Trophoblast cell (in vitro differentiated cells and primary cell): Measurements from ENCODE around the gene LHFPL2.
"Not testable (repeated sequence)": the region's sequence is repeated elsewhere in the genome, so short reads cannot be mapped to it uniquely, and the experiment has no call there.

Source experiments
- DNase-seq, 2 donors: peaks; one replicate each; pipeline ENCODE4 v3.0.0-alpha.2; 2016
- H2AFZ ChIP-seq: 2 replicates; pipeline ENCODE4 v1.6.1; 2013; ENCODE audit warnings: low read length, moderate library complexity, mild to moderate bottlenecking; ENCODE audit not compliant: insufficient read depth, poor library complexity
- H2AK5ac ChIP-seq: 2 replicates; pipeline ENCODE4 v1.6.1; 2013; ENCODE audit warnings: mild to moderate bottlenecking, low read length
- H2BK120ac ChIP-seq: 2 replicates; pipeline ENCODE4 v1.6.1; 2013; ENCODE audit warnings: low read length, mild to moderate bottlenecking, moderate library complexity; ENCODE audit not compliant: insufficient read depth, poor library complexity
- H2BK12ac ChIP-seq: 2 replicates; pipeline ENCODE4 v1.6.1; 2013; ENCODE audit warnings: mild to moderate bottlenecking, low read length, moderate library complexity
- H2BK5ac ChIP-seq: 2 replicates; pipeline ENCODE4 v1.6.1; 2013; ENCODE audit warnings: low read length, low read depth, moderate library complexity, mild to moderate bottlenecking; ENCODE audit not compliant: poor library complexity
- H3K14ac ChIP-seq: 2 replicates; pipeline ENCODE4 v1.6.1; 2013; ENCODE audit warnings: mild to moderate bottlenecking, low read length
- H3K18ac ChIP-seq: 2 replicates; pipeline ENCODE4 v1.6.1; 2013; ENCODE audit warnings: mild to moderate bottlenecking, low read length
- H3K23ac ChIP-seq: 2 replicates; pipeline ENCODE4 v1.6.1; 2013; ENCODE audit warnings: low read length
- H3K27ac ChIP-seq: 2 replicates; pipeline ENCODE4 v1.5.1; 2013; ENCODE audit warnings: low read depth, mild to moderate bottlenecking, inconsistent platforms, low read length, moderate library complexity
- H3K27me3 ChIP-seq: 2 replicates; pipeline ENCODE4 v1.6.1; 2013; ENCODE audit warnings: inconsistent platforms, mild to moderate bottlenecking, low read length, moderate library complexity; ENCODE audit not compliant: insufficient read depth
- H3K36me3 ChIP-seq, 2 experiments: 1 replicate in 1 of 2; 2 replicates in 1 of 2; pipeline ENCODE4 v1.6.1; 2013; ENCODE audit warnings: low read length in 2 of 2, mild to moderate bottlenecking in 2 of 2, moderate library complexity in 1 of 2; ENCODE audit not compliant: insufficient read depth in 2 of 2, control insufficient read depth in 1 of 2
- H3K4ac ChIP-seq: 2 replicates; pipeline ENCODE4 v1.6.1; 2013; ENCODE audit warnings: low read depth, mild to moderate bottlenecking, low read length, moderate library complexity
- H3K4me1 ChIP-seq, 2 experiments: 1 replicate in 1 of 2; 2 replicates in 1 of 2; pipeline ENCODE4 v1.6.1; 2013; ENCODE audit warnings: low read length in 2 of 2, mild to moderate bottlenecking in 2 of 2, moderate library complexity in 1 of 2; ENCODE audit not compliant: insufficient read depth in 2 of 2, control insufficient read depth in 1 of 2
- H3K4me2 ChIP-seq: 2 replicates; pipeline ENCODE4 v1.6.1; 2013; ENCODE audit warnings: inconsistent platforms, mild to moderate bottlenecking, low read length, moderate library complexity
- H3K4me3 ChIP-seq: 2 replicates; pipeline ENCODE4 v1.5.1; 2013; ENCODE audit warnings: mild to moderate bottlenecking, low read depth, low read length, inconsistent platforms
- H3K79me1 ChIP-seq: one replicate; pipeline ENCODE4 v1.6.1; 2013; ENCODE audit warnings: low read length
- H3K79me2 ChIP-seq: 2 replicates; pipeline ENCODE4 v1.6.1; 2013; ENCODE audit warnings: low read length, mild to moderate bottlenecking; ENCODE audit not compliant: control insufficient read depth, insufficient read depth, poor library complexity
- H3K9ac ChIP-seq: 2 replicates; pipeline ENCODE4 v1.6.1; 2013; ENCODE audit warnings: mild to moderate bottlenecking, low read length
- H3K9me3 ChIP-seq: 2 replicates; pipeline ENCODE4 v1.6.1; 2013; ENCODE audit warnings: low read depth, mild to moderate bottlenecking, control low read depth, inconsistent platforms, low read length; ENCODE audit not compliant: insufficient read depth
- H4K12ac ChIP-seq: 2 replicates; pipeline ENCODE4 v1.6.1; 2013; ENCODE audit warnings: low read depth, mild to moderate bottlenecking, low read length, moderate library complexity
- H4K8ac ChIP-seq: 2 replicates; pipeline ENCODE4 v1.6.1; 2013; ENCODE audit warnings: low read depth, mild to moderate bottlenecking, low read length, moderate library complexity
- H4K91ac ChIP-seq: one replicate; pipeline ENCODE4 v1.6.1; 2013; ENCODE audit warnings: low read depth, mild to moderate bottlenecking, low read length, moderate library complexity
- WGBS: extraction: QIAGEN DNeasy Blood & Tissue Kit; methylation state at CpG from one replicate; pipeline ENCODE4 v1.1.7; 2013; ENCODE audit warnings: missing lambda C conversion rate; ENCODE audit not compliant: insufficient read length, insufficient coverage; ENCODE audit errors: extremely low coverage; 5-methylcytosine and 5-hydroxymethylcytosine counted together

LHFPL2 gene

DNA sequence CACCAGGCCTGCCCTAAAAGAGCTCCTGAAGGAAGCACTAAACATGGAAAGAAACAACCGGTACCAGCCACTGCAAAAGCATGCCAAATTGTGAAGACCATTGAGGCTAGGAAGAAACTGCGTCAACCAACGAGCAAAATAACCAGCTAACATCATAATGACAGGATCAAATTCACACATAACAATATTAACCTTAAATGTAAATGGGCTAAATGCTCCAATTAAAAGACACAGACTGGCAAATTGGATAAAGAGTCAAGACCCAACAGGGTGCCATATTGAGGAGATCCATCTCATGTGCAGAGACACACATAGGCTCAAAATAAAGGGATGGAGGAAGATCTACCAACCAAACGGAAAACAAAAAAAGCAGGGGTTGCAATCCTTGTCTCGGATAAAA lies 35.3 kb upstream of the LHFPL2 start:
- not testable (repeated sequence) for H3K79me1 ChIP-seq, H2AK5ac ChIP-seq, H3K9ac ChIP-seq, H4K8ac ChIP-seq, H3K23ac ChIP-seq, H3K27me3 ChIP-seq, H2AFZ ChIP-seq, DNase-seq, H2BK120ac ChIP-seq, H3K4me1 ChIP-seq, H3K4me3 ChIP-seq, H3K36me3 ChIP-seq, H3K4me2 ChIP-seq, H4K12ac ChIP-seq, H2BK12ac ChIP-seq, H3K9me3 ChIP-seq, H3K79me2 ChIP-seq, H3K4ac ChIP-seq, H2BK5ac ChIP-seq, H3K18ac ChIP-seq, H3K27ac ChIP-seq, H3K14ac ChIP-seq, H4K91ac ChIP-seq
- no CpG with 5 or more reads among the region's 5 CpGs for WGBS

DNA sequence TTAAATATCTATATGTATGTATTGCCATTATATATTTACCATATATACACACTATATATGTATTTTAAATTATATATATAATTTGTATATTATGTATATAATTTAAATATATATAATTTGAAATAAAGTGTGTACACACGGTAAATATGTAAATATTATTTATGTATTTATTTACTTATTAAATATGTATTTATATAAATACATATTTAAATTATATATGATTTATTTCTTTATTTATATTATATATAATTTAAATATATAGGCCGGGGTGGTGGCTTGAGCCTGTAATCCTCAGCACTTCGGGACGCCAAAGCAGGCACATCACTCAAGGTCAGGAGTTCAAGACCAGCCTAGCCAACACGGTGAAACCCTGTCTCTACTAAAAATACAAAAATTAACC lies 31.3 kb upstream of the LHFPL2 start:
- no peak overlapping the region for H2BK120ac ChIP-seq
- H3K4me3 ChIP-seq, result no peak overlapping the region
- no peak for DNase-seq
- no peaks in the 10 kb centered on the region for H3K36me3 ChIP-seq
- no peak overlapping the region for H3K14ac ChIP-seq
- peaks cover 5% of the 10 kb centered on the region for H3K79me1 ChIP-seq
- H3K18ac ChIP-seq, result no peak overlapping the region
- H3K79me2 ChIP-seq, result no peaks in the 10 kb centered on the region
- no peak overlapping the region for H3K9ac ChIP-seq
- no peak overlapping the region for H3K4ac ChIP-seq
- no peak overlapping the region for H2AK5ac ChIP-seq
- peaks cover 4 to 15% of the 10 kb centered on the region in 2 experiments for H3K4me1 ChIP-seq
- no peak overlapping the region for H4K8ac ChIP-seq
- H3K27ac ChIP-seq, result no peak overlapping the region
- H3K23ac ChIP-seq, result no peak overlapping the region
- H3K4me2 ChIP-seq, result no peak overlapping the region
- peak overlapping the region; percentile 58 for H2BK12ac ChIP-seq
- H4K12ac ChIP-seq, result no peak overlapping the region
- H3K9me3 ChIP-seq, result peaks cover 5% of the 10 kb centered on the region
- no CpG with 5 or more reads among the region's 5 CpGs for WGBS
- no peaks in the 10 kb centered on the region for H3K27me3 ChIP-seq
- H2AFZ ChIP-seq, result no peak overlapping the region
- H2BK5ac ChIP-seq, result no peak overlapping the region
- H4K91ac ChIP-seq, result no peak overlapping the region

DNA sequence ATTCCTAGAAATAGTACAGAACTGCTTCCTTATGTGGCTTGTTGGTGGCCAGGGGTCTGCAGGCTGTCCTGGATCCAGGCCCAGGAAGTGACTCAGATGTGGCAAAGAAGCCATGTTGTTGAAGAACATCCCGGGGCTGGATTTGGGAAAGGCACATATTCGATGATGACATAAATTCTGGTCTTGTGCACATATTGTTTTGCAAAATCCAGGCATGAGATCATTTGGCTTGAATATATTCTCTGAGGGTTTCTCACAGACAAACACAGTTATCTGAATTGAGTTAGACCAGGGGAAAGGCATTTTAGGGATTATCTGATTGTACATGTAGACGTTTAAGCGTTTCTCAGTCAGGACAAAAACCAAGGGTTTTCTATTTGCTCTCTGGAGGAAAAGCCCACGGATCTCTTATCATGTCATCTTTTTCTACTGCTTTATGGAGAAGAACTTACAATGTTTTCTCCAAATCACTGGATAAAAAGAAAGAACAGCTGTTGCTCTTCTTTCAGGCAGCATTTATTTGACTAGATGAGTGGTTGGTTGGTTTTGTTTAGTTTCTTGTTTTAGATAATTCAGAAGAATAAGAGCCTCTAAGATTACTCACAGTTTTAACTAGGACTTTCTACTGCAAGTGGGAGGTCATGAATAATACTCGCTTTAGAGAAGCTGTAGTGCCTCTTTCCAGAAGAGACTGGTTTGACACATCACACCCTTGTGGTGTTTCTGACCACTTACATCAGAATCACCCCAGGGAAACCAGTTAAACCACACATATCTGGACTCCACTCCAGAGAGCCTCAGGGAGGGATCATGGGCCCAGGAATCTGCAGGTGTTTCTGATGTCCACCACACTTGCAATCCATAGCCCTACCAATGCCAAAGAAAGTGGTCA lies 29.5 kb upstream of the LHFPL2 start:
- no peak overlapping the region for H3K4me3 ChIP-seq
- no peaks in the 10 kb centered on the region for H3K79me2 ChIP-seq
- H3K27me3 ChIP-seq, result no peaks in the 10 kb centered on the region
- H3K4me2 ChIP-seq, result no peak overlapping the region
- H3K23ac ChIP-seq, result no peak overlapping the region
- H2AFZ ChIP-seq, result no peak overlapping the region
- no peak overlapping the region for H3K4ac ChIP-seq
- H3K18ac ChIP-seq, result no peak overlapping the region
- H2BK5ac ChIP-seq, result no peak overlapping the region
- no peak overlapping the region for H3K9ac ChIP-seq
- H3K36me3 ChIP-seq, result no peaks in the 10 kb centered on the region
- H2AK5ac ChIP-seq, result no peak overlapping the region
- peaks cover 5% of the 10 kb centered on the region for H3K79me1 ChIP-seq
- H2BK120ac ChIP-seq, result no peak overlapping the region
- H4K91ac ChIP-seq, result no peak overlapping the region
- H2BK12ac ChIP-seq, result no peak overlapping the region
- H4K8ac ChIP-seq, result no peak overlapping the region
- no CpG with 5 or more reads among the region's 6 CpGs for WGBS
- H4K12ac ChIP-seq, result no peak overlapping the region
- H3K27ac ChIP-seq, result peak overlapping the region; percentile 91
- H3K4me1 ChIP-seq, result peaks cover 4 to 15% of the 10 kb centered on the region in 2 experiments
- peak; percentile 81 to 95 for DNase-seq
- H3K9me3 ChIP-seq, result peaks cover 5% of the 10 kb centered on the region
- H3K14ac ChIP-seq, result no peak overlapping the region

DNA sequence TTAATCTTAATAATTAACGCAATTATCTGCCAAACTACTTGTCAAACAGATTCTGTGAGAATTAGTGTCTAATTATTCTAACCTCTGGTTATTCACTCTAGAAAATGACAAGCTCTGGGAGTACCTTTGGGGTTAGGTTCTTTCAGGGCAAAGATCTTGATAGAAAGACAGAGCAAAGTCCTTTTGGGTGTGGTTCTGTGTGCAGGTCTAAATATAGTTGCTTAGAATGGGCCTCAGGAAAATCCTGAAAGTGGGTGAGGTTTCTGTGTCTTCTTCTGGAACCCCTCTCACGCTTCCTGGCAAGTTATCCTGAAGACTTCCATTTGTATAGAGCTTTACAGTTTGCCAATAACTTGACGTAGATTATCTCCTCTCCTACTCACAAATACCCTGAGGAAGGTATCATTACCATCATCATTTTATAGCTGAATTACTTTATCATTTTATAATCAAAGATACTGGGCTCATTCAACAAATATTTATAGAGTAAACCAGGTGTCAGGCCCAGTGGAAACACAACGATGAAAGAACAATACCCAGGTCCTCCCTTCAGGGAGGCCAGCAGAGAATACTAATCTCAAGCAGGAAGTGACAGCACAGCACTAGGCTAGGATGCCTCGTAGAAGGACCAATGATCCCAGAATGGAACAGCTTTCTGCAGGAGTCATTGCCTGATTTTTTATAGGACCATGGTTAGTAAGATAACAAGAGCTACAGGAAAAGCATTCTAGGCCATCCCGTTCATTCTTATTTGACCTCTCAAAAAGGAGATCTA lies 27.6 kb upstream of the LHFPL2 start:
- Histone ChIP-seq H4K91ac (no peak overlapping the region), H2AK5ac (no peak overlapping the region), H3K36me3 (no peaks in the 10 kb centered on the region), H3K4me1 (peaks cover 4 to 15% of the 10 kb centered on the region in 2 experiments), H3K18ac (no peak overlapping the region), H2BK120ac (no peak overlapping the region), H3K79me1 (peaks cover 5% of the 10 kb centered on the region), H2BK12ac (no peak overlapping the region), H3K4ac (no peak overlapping the region), H3K27me3 (no peaks in the 10 kb centered on the region), H3K79me2 (no peaks in the 10 kb centered on the region), H2BK5ac (no peak overlapping the region), H4K12ac (no peak overlapping the region), H3K4me3 (no peak overlapping the region), H3K23ac (no peak overlapping the region), H3K27ac (no peak overlapping the region), H3K9me3 (no peaks in the 10 kb centered on the region), H3K4me2 (no peak overlapping the region), H3K9ac (no peak overlapping the region), H2AFZ (no peak overlapping the region), H3K14ac (no peak overlapping the region), H4K8ac (no peak overlapping the region)
- WGBS, result no CpG with 5 or more reads among the region's 6 CpGs
- no peak for DNase-seq
